HG03439 (cell line): ENCODE results near the gene SLC5A8.

ENCODE experiments used
- ATAC-seq: cut with Tn5 transposase; IDR thresholded peaks from one replicate; pipeline ENCODE4 v1.9.1; 2021; ENCODE audit warnings: mild to moderate bottlenecking, moderate library complexity; ENCODE audit not compliant: unreplicated experiment

Gene SLC5A8

GRCh38 chr12:101209319-101210302 is at the start of gene SLC5A8:
TSS of gene SLC5A8 (minus strand) at chr12:101210238. CDS start at chr12:101209848, 390 bp downstream.
- no peak for ATAC-seq

GRCh38 chr12:101257357-101257756 is 47.3 kb upstream of the SLC5A8 start:
- no peak for ATAC-seq

GRCh38 chr12:101256266-101256665 is 46.2 kb upstream of the SLC5A8 start:
- ATAC-seq: no peak

- no peak for ATAC-seq
Observed at GRCh38 chr12:101243616-101244015, 33.6 kb upstream of the SLC5A8 start.

GRCh38 chr12:101243074-101243473 is 33.0 kb upstream of the SLC5A8 start:
- no peak for ATAC-seq

GRCh38 chr12:101238800-101239329 is 28.8 kb upstream of the SLC5A8 start:
- ATAC-seq: no peak

GRCh38 chr12:101238306-101238705 is 28.3 kb upstream of the SLC5A8 start:
- no peak for ATAC-seq

GRCh38 chr12:101235686-101236085 is 25.6 kb upstream of the SLC5A8 start:
- no peak for ATAC-seq

- no peak for ATAC-seq
Observed at GRCh38 chr12:101231636-101232035, 21.6 kb upstream of the SLC5A8 start.

- no peak for ATAC-seq
Observed at GRCh38 chr12:101230547-101230946, 20.5 kb upstream of the SLC5A8 start.

- no peak for ATAC-seq
Observed at GRCh38 chr12:101229841-101230241, 19.8 kb upstream of the SLC5A8 start.

GRCh38 chr12:101221301-101221700 is 11.3 kb upstream of the SLC5A8 start:
- no peak for ATAC-seq

GRCh38 chr12:101216810-101217209 is 6.8 kb upstream of the SLC5A8 start:
- no peak for ATAC-seq

- ATAC-seq: no peak
Observed at GRCh38 chr12:101207086-101207780, 2.8 kb downstream of the SLC5A8 start.

- no peak for ATAC-seq
Observed at GRCh38 chr12:101204602-101205304, 5.3 kb downstream of the SLC5A8 start.

GRCh38 chr12:101200824-101201223 is 9.2 kb downstream of the SLC5A8 start:
- ATAC-seq: no peak

GRCh38 chr12:101200145-101200544 is 9.9 kb downstream of the SLC5A8 start:
- ATAC-seq: no peak

- no peak for ATAC-seq
Observed at GRCh38 chr12:101186291-101186690, 23.7 kb downstream of the SLC5A8 start.

- ATAC-seq: no peak
Observed at GRCh38 chr12:101181776-101182175, 28.3 kb downstream of the SLC5A8 start.

GRCh38 chr12:101174541-101174940 is 35.5 kb downstream of the SLC5A8 start:
- ATAC-seq: no peak

GRCh38 chr12:101173197-101173749 is 36.8 kb downstream of the SLC5A8 start:
- ATAC-seq: no peak
